HepG2 (cell line): ENCODE measurements around the gene GADD45G. TPM values are rescaled to one million over a fixed set of nuclear protein-coding genes. Genes with fewer than 3 reads are reported as not detected.
A peak's percentile ranks its signal among the peaks of the same experiment; 100 is the strongest.

Experiments used
- ATAC-seq: fragments of 200-7000 bp; cut with Tn5 transposase; 3 replicates; pipeline ENCODE4 v1.9.1; 2020; ENCODE audit warnings: mild to moderate bottlenecking, moderate library complexity
- BruUV-seq: library from RNA; stranded (reverse); fragments of 400-500 nt; replicated peaks from 2 replicates; lab custom pipeline; 2021; lab: Mats Ljungman, UMichigan
- CTCF ChIA-PET: fragments of 300-600 bp; formaldehyde crosslinking; extraction: SDS; loops from one replicate; lab custom pipeline; 2021; ENCODE audit warnings: low total read pairs, inconsistent platforms, low intra/inter-chr PET ratio; lab: Yijun Ruan, JAX
- POLR2A ChIA-PET: fragments of 350-600 bp; sonication (Branson Sonifier 250); formaldehyde crosslinking; loops from one replicate; lab custom pipeline; 2020; ENCODE audit warnings: antibody characterized with exemption, inconsistent platforms; lab: Yijun Ruan, JAX
- DNase-seq: peaks from one replicate; pipeline ENCODE4 v3.0.0-alpha.2; 2015; ENCODE audit warnings: low spot score
- FAIRE-seq: peaks from 3 replicates; lab custom pipeline; 2011; peaks lifted over from hg19 to GRCh38; lab: Jason Lieb, UNC
- H2AFZ ChIP-seq: one replicate; pipeline ENCODE4 v1.6.1; 2011; ENCODE audit warnings: low read length, inconsistent platforms
- H3K27ac ChIP-seq: fragments of 300-600 bp; 3 replicates; pipeline ENCODE4 v1.8.0; 2011; ENCODE audit warnings: mixed run types, mild to moderate bottlenecking, mixed read lengths, low read length, inconsistent platforms; ENCODE audit not compliant: insufficient read depth; ENCODE audit errors: extremely low read length
- H3K27me3 ChIP-seq, 2 experiments: fragments of 200-600 bp in 1 of 2; 2 replicates in 1 of 2; 3 replicates in 1 of 2; pipeline versions ENCODE4 v1.6.0 to v1.8.0; 2011; ENCODE audit warnings: low read length in 2 of 2, mild to moderate bottlenecking in 2 of 2, moderate library complexity in 2 of 2, inconsistent platforms in 1 of 2; ENCODE audit not compliant: insufficient read depth in 2 of 2, control insufficient read depth in 1 of 2
- H3K36me3 ChIP-seq, 2 experiments: fragments of 200-600 bp in 1 of 2; replicated peaks in 1 of 2; 2 replicates in 1 of 2; 3 replicates in 1 of 2; pipeline versions ENCODE4 v1.5.1 to v1.8.0; 2011; ENCODE audit warnings: low read length in 2 of 2, inconsistent platforms in 1 of 2; ENCODE audit not compliant: insufficient read depth in 2 of 2, control insufficient read depth in 1 of 2
- H3K4me1 ChIP-seq: 2 replicates; pipeline ENCODE4 v1.5.1; 2012; ENCODE audit warnings: low read length, inconsistent platforms; ENCODE audit not compliant: insufficient read depth
- H3K4me2 ChIP-seq: 2 replicates; pipeline ENCODE4 v1.6.0; 2011; ENCODE audit warnings: low read depth, low read length, inconsistent platforms
- H3K4me3 ChIP-seq, 3 experiments: fragments of 200-600 bp in 1 of 3; sonication (generic), shearing (Covaris generic) in 1 of 3; replicated peaks in 1 of 3; 2 replicates each; pipeline ENCODE4 v1.5.1; 2011 to 2016; ENCODE audit warnings: low read length in 3 of 3, inconsistent platforms in 2 of 3, low read depth in 2 of 3, mild to moderate bottlenecking in 2 of 3, control low read depth in 1 of 3, mixed read lengths in 1 of 3; ENCODE audit not compliant: insufficient read depth in 1 of 3
- H3K79me2 ChIP-seq: one replicate; pipeline ENCODE4 v1.6.1; 2011; ENCODE audit warnings: low read length, inconsistent platforms; ENCODE audit not compliant: insufficient read depth
- H3K9ac ChIP-seq: 2 replicates; pipeline ENCODE4 v1.6.0; 2011; ENCODE audit warnings: mild to moderate bottlenecking, low read depth, low read length, inconsistent platforms; ENCODE audit not compliant: insufficient read depth
- H3K9me3 ChIP-seq: 2 replicates; pipeline ENCODE4 v1.5.1; 2012; ENCODE audit warnings: mild to moderate bottlenecking, low read length
- H4K20me1 ChIP-seq: 2 replicates; pipeline ENCODE4 v1.6.0; 2011; ENCODE audit warnings: inconsistent platforms, mild to moderate bottlenecking, low read length, moderate library complexity; ENCODE audit not compliant: insufficient read depth
- CENPT ChIP-seq: sonication (generic); formaldehyde crosslinking; IDR thresholded peaks from 2 replicates; pipeline ENCODE4 v1.8.0; 2022; ENCODE audit warnings: low read depth, mild to moderate bottlenecking, moderate library complexity, missing genetic modification reagents
- ELF4 ChIP-seq: sonication (generic); formaldehyde crosslinking; IDR thresholded peaks from 2 replicates; pipeline ENCODE4 v1.5.0; 2020; ENCODE audit warnings: missing genetic modification reagents, mild to moderate bottlenecking, moderate library complexity, borderline replicate concordance
- MBD4 ChIP-seq: IDR thresholded peaks from 2 replicates; pipeline ENCODE4 v1.6.1; 2012; ENCODE audit warnings: low read length, inconsistent platforms, borderline replicate concordance
- STAG1 ChIP-seq: sonication (generic); formaldehyde crosslinking; IDR thresholded peaks from 2 replicates; pipeline ENCODE4 v1.4.0; 2020; ENCODE audit warnings: missing genetic modification reagents
- TCF7L2 ChIP-seq: IDR thresholded peaks from 2 replicates; pipeline ENCODE4 v1.6.1; 2011; ENCODE audit warnings: mild to moderate bottlenecking, low read depth, low read length, moderate library complexity
- ZNF674 ChIP-seq: sonication (generic); formaldehyde crosslinking; IDR thresholded peaks from 2 replicates; pipeline ENCODE4 v1.5.0; 2020; ENCODE audit warnings: low read depth, mild to moderate bottlenecking, missing genetic modification reagents
- ZNF850 ChIP-seq: sonication (generic); formaldehyde crosslinking; conservative IDR thresholded peaks from 2 replicates; pipeline ENCODE4 v1.9.0; 2021; ENCODE audit warnings: mild to moderate bottlenecking, missing genetic modification reagents
- ZNF879 ChIP-seq: sonication (generic); formaldehyde crosslinking; IDR thresholded peaks from 2 replicates; pipeline ENCODE4 v1.8.1; 2023; ENCODE audit warnings: missing genetic modification reagents
- WGBS: methylation state at CpG from one replicate; pipeline ENCODE4 v1.1.6; 2017; ENCODE audit warnings: low lambda C conversion rate; 5-methylcytosine and 5-hydroxymethylcytosine counted together
- in situ Hi-C: cut with HindIII; loops from 2 replicates; pipeline ENCODE4 v1.10.0; 2017; ENCODE audit warnings: low pct_unique_long_range_greater_than_20kb; ENCODE audit not compliant: extremely low pct_ligation_motif_present
- intact Hi-C: fragments of 100-400 bp; cut with micrococcal nuclease; formaldehyde crosslinking; loops from one replicate; pipeline ENCODE4 v1.10.0; 2022; ENCODE audit not compliant: unreplicated experiment
- polyA plus RNA-seq, 8 experiments: library from polyadenylated mRNA; depleted of rRNA in 3 of 8; stranded (reverse) in 7 of 8; unstranded in 1 of 8; fragments of >200 nt; fragmentation: Illumina TruSeq in 4 of 8; extraction: Trizol in 4 of 8; gene quantifications; 2 replicates each; pipeline versions ENCODE4 v1.2.1 to v1.2.3, GENCODE V29; 2011 to 2016; ENCODE audit warnings: low read depth in 4 of 8, missing spikeins in 1 of 8, mixed read lengths in 1 of 8; ENCODE audit not compliant: insufficient read depth in 1 of 8
- total RNA-seq, 5 experiments: library from RNA; depleted of rRNA; stranded (reverse); fragments of >200 nt; fragmentation: Illumina TruSeq; extraction: Trizol; gene quantifications; 2 replicates each; pipeline ENCODE4 v1.2.3, GENCODE V29; 2016; ENCODE audit warnings: low read depth in 1 of 5

GADD45G gene
- total and polyA plus RNA-seq, 2 of the 13 experiments (the other 11 are each of a cell fraction or from before 2014, with no cell fraction given), result not detected

DNA sequence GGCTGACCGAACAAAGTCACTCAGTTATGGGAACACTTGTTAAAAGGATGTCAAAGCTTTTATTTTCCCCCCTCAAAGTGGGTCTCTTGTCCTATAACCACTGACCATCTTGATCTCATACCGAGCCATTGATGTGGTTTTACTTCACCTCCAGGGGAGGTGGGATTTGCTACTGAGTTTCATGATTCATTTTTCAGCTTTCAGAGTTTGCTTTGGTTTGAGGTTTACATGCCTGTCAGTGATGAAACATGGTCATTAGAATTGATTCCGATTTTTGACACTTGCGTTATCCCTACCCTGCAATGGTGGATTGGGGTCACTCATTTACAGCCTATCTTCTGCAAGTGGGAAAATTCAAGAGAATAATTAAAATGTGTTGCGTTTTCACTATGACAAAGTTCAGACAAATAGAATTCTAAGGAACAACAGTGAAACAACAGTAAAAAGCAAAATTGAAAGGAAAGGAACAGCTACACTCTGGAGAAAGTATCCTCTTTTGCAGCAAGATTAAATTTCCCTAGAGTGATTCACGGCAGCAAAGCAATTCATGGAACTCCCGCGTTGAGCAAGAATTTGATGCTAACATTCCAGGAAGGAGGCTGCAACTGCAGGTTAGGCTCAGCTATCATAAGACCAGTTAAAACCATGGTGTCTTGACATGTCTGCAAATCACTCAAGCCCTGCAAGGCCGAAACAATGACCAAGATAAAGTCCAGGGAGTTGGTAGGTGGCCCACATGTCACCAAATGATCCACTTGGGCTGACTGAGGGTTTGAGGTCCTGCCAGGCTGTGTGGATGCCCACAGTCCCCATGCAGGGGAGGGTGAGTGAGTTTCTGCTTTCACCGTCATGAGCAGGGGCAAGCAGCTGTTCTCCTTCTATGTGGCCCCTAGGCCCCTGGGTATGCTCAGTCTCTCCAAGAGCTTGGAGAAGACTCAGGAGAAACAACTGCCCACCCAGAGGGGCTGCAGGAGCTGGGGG lies 9.4 kb downstream of the GADD45G start:
- no peak for ATAC-seq
- Histone ChIP-seq H3K27me3 (peaks cover 0 to 22% of the 10 kb centered on the region in 2 experiments; a peak in 4 of 5 replicates), H3K36me3 (no peaks in the 10 kb centered on the region), H3K79me2 (no peaks in the 10 kb centered on the region), H3K4me1 (no peaks in the 10 kb centered on the region), H3K9me3 (no peaks in the 10 kb centered on the region), H4K20me1 (no peaks in the 10 kb centered on the region), H2AFZ (no peak overlapping the region), H3K27ac (no peak overlapping the region), H3K4me3 (no peak overlapping the region), H3K9ac (no peak overlapping the region), H3K4me2 (no peak overlapping the region)
- ChIA-PET POLR2A (no interaction called here), CTCF (no interaction called here)
- intact Hi-C loops (no loop called here), in situ Hi-C loops (no loop called here)
- TF ChIP-seq ZNF879, result no peak
- TF ChIP-seq ELF4 (CRISPR knock-in tag), result no peak
- no peak for TF ChIP-seq TCF7L2
- TF ChIP-seq CENPT (CRISPR knock-in tag), result no peak
- TF ChIP-seq ZNF674 (CRISPR knock-in tag), result no peak
- no peak for TF ChIP-seq MBD4
- no TSS peak for BruUV-seq
- WGBS, result 17% methylated on average over 9 of the region's 10 CpGs
- no peak for FAIRE-seq
- DNase-seq, result no peak

DNA sequence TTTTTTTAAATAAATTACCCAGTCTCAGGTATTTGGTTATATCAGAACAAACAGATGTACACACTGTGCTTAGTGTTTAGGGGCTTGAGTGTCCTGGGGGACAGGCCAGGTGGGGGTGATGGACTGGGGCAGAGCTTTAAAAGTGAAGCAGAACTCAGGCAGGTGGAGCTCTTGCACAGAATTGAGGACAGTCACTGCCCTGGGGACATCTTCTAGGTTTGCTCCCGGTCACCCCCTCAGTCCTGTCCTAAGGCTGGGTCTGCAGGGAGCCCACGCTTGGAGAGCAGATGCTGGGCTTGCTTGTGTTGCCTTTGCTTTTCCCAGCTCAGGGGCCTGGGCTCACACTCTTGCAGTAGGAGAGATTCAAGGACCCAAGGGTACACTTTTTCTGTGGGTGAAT lies 10.8 kb downstream of the GADD45G start:
- H3K9me3 ChIP-seq, result no peaks in the 10 kb centered on the region
- WGBS, result 56% methylated on average over 1 of the region's 2 CpGs
- TF ChIP-seq ZNF850, result no peak
- TF ChIP-seq STAG1 (CRISPR knock-in tag), result 0 out of 2 replicates have a peak, but pooled peaks have one; percentile 5
- H3K36me3 ChIP-seq, result no peaks in the 10 kb centered on the region
- ATAC-seq (no peak), FAIRE-seq (no peak), DNase-seq (no peak)
- CTCF ChIA-PET, result no interaction called here
- no peaks in the 10 kb centered on the region for H3K4me1 ChIP-seq
- H3K27ac ChIP-seq, result no peak overlapping the region
- peaks cover 0 to 13% of the 10 kb centered on the region in 2 experiments; a peak in 3 of 5 replicates for H3K27me3 ChIP-seq
- no peak overlapping the region for H3K4me2 ChIP-seq
- no TSS peak for BruUV-seq
- no peaks in the 10 kb centered on the region for H4K20me1 ChIP-seq
- in situ Hi-C loops, result no loop called here
- intact Hi-C loops, result no loop called here
- no peak overlapping the region for H3K9ac ChIP-seq
- H3K4me3 ChIP-seq, result no peak overlapping the region
- no peaks in the 10 kb centered on the region for H3K79me2 ChIP-seq
- H2AFZ ChIP-seq, result no peak overlapping the region
- POLR2A ChIA-PET, result no interaction called here
